ENCODE measurements around the gene EIF2B2. TPM values are rescaled to one million over a fixed set of nuclear protein-coding genes. Genes with fewer than 3 reads are reported as not detected.

The EIF2B2 gene
- total and polyA plus RNA-seq, 12 donors, result 20.6 to 90.9 (median 51.6) TPM

DNA sequence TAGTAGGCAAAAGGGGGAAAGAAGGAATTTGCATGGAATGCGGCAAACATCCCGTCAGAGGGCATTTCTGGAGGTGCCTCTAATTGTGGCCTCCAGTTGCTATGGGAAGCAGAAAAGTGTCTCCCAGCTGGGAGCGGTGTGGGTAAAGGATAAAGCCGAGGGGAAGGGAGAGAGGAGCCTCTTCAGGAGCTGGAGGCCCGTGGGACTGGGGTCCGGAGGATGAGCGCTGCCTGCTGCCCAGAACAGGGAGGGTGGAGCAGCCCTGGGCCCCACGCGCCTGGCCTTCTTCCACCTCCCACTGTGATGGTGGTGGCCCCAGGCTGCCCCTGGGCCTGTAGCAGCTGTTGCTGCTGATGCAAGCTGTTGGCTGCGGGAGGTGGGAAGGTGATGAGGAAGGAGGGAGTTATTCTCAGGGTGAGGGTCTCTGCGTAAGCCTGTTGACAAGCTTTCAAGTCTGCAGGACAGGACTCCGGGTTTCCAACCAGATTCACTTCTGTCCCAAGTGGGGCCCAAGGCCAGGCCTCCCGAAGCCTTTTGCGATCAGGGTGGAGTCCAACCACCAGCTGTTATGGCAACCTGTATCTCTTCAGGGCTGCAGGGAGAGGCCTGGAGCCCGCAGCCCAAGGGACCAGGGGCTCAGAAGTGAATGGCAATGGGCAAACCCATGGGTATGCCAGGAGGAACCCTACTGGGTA, 28.2 kb upstream of the EIF2B2 start:
- H3K4me3 ChIP-seq, result no peak overlapping the region
- no peaks in the 10 kb centered on the region for H3K36me3 ChIP-seq (replicated peaks in 1 of 2)
- H3K4me1 ChIP-seq (replicated peaks in 1 of 2), result peaks cover 0 to 14% of the 10 kb centered on the region in 2 donors
- H3K9me3 ChIP-seq (replicated peaks in 1 of 3), result no peaks in the 10 kb centered on the region
- peak overlapping the region in 2 of 5 donors; percentile 17 to 45 for H3K27ac ChIP-seq
- H3K27me3 ChIP-seq, result no peaks in the 10 kb centered on the region
- TF ChIP-seq, protein P1, sequence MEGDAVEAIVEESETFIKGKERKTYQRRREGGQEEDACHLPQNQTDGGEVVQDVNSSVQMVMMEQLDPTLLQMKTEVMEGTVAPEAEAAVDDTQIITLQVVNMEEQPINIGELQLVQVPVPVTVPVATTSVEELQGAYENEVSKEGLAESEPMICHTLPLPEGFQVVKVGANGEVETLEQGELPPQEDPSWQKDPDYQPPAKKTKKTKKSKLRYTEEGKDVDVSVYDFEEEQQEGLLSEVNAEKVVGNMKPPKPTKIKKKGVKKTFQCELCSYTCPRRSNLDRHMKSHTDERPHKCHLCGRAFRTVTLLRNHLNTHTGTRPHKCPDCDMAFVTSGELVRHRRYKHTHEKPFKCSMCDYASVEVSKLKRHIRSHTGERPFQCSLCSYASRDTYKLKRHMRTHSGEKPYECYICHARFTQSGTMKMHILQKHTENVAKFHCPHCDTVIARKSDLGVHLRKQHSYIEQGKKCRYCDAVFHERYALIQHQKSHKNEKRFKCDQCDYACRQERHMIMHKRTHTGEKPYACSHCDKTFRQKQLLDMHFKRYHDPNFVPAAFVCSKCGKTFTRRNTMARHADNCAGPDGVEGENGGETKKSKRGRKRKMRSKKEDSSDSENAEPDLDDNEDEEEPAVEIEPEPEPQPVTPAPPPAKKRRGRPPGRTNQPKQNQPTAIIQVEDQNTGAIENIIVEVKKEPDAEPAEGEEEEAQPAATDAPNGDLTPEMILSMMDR (IDR thresholded peaks at IDR 0.05), result no peak
- no peak for TF ChIP-seq POLR2A (IDR thresholded peaks at IDR 0.05)
- DNase-seq, result no peak
- WGBS, 4 donors, result 80 to 89% (median 86%) methylated on average over 11 to 15 of the region's 15 CpGs
- intact Hi-C loops (cut with DNase I), result no loop called here

GRCh38 chr14:74975059-74975810, 27.5 kb upstream of the EIF2B2 start:
- H3K4me1 ChIP-seq (replicated peaks in 1 of 2), result peaks cover 0 to 14% of the 10 kb centered on the region in 2 donors
- intact Hi-C loops (cut with DNase I), result no loop called here
- H3K4me3 ChIP-seq, result no peak overlapping the region
- TF ChIP-seq POLR2A (IDR thresholded peaks at IDR 0.05), result no peak
- TF ChIP-seq, protein P1 (IDR thresholded peaks at IDR 0.05), result no peak
- no peaks in the 10 kb centered on the region for H3K27me3 ChIP-seq
- H3K36me3 ChIP-seq (replicated peaks in 1 of 2), result no peaks in the 10 kb centered on the region
- DNase-seq, result peak in 6 of 7 donors; percentile 57 to 79 (median 62)
- WGBS, 4 donors, result 70 to 88% (median 70%) methylated on average over 3 to 12 of the region's 12 CpGs
- H3K27ac ChIP-seq, result peak overlapping the region in 2 of 5 donors; percentile 17 to 45
- H3K9me3 ChIP-seq (replicated peaks in 1 of 3), result no peaks in the 10 kb centered on the region

DNA sequence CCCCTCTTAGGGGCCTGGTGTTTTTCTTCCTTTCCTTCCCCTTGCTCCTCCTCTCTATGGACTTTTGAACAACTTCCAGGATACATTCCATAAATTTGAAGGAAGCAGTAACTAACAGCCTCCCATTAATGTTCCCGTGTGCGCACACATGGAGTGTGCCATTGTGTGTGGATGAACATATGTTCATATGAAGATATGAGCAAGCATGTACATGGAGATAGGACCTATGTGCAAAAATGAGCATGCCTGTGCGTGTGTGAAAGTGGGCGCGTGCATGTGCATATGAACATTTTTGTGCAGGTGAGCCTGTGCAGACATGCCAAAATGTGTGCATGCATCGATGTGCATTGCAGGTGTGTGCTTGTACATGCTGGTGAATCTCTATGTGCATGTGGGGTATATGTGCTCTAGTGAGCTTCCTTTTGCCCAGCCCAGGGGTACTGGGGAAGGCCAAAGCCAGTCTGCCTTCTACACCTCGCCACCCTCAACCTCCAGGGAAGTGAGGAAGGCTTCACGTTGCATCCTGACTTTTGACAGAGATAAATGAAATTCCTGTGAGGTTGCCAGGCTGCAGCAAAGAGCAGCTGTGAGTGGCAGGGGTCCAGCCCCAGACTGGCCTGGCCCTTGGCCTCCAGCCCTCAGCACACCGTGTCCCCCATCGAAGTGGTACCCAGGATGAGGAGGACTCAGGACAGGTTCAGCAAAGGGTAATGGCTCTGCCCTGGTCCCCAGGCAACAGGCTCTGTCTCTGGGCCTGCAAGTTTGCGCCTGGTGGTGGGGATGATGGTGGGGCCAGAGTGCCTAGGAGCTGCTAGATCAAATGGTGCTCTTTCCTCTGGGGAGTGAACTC, 26.2 kb upstream of the EIF2B2 start:
- 82 to 91% (median 84%) methylated on average over 11 of the region's 11 CpGs for WGBS, 4 donors
- TF ChIP-seq POLR2A (IDR thresholded peaks at IDR 0.05), result no peak
- TF ChIP-seq, protein P1 (IDR thresholded peaks at IDR 0.05), result no peak
- H3K36me3 ChIP-seq (replicated peaks in 1 of 2), result no peaks in the 10 kb centered on the region
- H3K4me1 ChIP-seq (replicated peaks in 1 of 2), result peaks cover 0 to 14% of the 10 kb centered on the region in 2 donors
- H3K4me3 ChIP-seq, result no peak overlapping the region
- no peaks in the 10 kb centered on the region for H3K9me3 ChIP-seq (replicated peaks in 1 of 3)
- peak in 1 of 7 donors; percentile 42 for DNase-seq
- no peak overlapping the region for H3K27ac ChIP-seq
- H3K27me3 ChIP-seq, result no peaks in the 10 kb centered on the region
- intact Hi-C loops (cut with DNase I), result no loop called here

Measured in adrenal gland (tissue), 12 donors.